ENCODE results near the gene MYBPC1. TPM values are rescaled to one million over a fixed set of nuclear protein-coding genes. Genes with fewer than 3 reads are reported as not detected.

MYBPC1 gene
- total and polyA plus RNA-seq, 9 of the 15 experiments (the other 6 are each of a cell fraction or from before 2014, with no cell fraction given), result not detected

DNA sequence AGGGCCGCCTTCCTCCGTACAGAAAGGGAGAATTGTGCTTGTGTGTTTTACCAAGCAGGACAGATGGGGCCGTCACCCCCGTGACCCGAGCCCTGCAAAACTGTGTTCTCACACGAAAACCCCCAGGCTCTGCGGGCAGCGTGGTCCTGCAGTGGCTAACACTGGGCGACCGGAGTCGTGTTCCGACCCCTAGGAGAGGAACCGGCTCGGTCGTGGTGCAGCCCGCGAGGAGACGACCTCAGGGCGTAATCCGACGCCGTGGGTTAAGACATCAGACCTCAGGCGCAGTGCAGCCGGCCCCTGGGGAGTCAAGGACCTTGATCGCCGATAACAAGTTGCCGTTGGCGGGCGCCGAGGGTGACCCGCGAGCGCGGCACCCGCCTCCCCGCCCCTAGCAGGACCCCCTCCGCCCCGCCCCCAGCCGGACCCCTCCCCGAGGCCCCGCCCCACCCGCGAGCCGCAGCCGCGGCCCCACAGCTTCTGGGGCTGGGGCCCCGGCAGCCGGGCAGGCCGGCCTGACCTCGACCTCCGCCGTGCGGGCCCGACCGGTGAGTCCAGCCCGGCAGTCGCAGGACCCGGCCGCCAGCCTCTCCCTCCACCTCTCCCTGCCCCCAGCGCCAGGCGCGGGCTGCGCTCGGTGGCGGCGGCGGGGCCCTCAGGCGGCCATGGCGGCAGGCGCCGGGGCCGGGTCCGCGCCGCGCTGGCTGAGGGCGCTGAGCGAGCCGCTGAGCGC is 102.6 kb downstream of the MYBPC1 start, which contains the start of gene CHPT1:
CHPT1 (plus strand) TSS at position 444 of the 733 bp plus-strand sequence; CDS start at position 666, 222 bp downstream.
- under 1% methylated on average over 62 of the region's 80 CpGs for WGBS (ENCODE audit: insufficient coverage, low coverage, missing lambda C conversion rate)
- peak within 1 kb of the TSS; percentile 93 for H3K4me2 ChIP-seq (ENCODE audit: insufficient read depth, low read length)
- peaks cover 11 to 29% of the 10 kb centered on the region in 2 experiments for H3K4me1 ChIP-seq (replicated peaks in 1 of 2; ENCODE audit: control insufficient read depth in 2 of 2, insufficient read depth in 2 of 2, low read length in 2 of 2)
- POLR2A ChIA-PET, result interaction anchor here (2.1 kb wide), 1 partner anchor 11 kb away, joined by 6 read pairs; no protein-coding TSS in a partner anchor
- H3K9me1 ChIP-seq (ENCODE audit: control insufficient read depth, insufficient read depth, low read length), result no peaks in the 10 kb centered on the region
- peak within 1 kb of the TSS; percentile 94 for H2AFZ ChIP-seq (ENCODE audit: low read depth, low read length)
- no peaks in the 10 kb centered on the region; the same call in 1 of the 2 replicates for H4K20me1 ChIP-seq (replicated peaks; ENCODE audit: control insufficient read depth, insufficient read depth, low read length)
- peaks cover 10% of the 10 kb centered on the region; the same call in 1 of the 3 replicates for H3K36me3 ChIP-seq (ENCODE audit: control insufficient read depth, insufficient read depth, low read length)
- CTCF ChIA-PET (ENCODE audit: low intra/inter-chr PET ratio), result no interaction called here
- peak within 1 kb of the TSS; percentile 93 to 99 for H3K9ac ChIP-seq (ENCODE audit: insufficient read depth in 1 of 2, low read depth in 2 of 2, low read length in 2 of 2)
- peak; percentile 81 for ATAC-seq
- intact Hi-C loops (cut with micrococcal nuclease), result loop anchor here (2.0 to 5.0 kb wide), 2 partner anchors 27 to 1425 kb away; no protein-coding TSS in a partner anchor
- H3K27ac ChIP-seq (ENCODE audit: extremely low read depth, low read depth, low read length), result peak within 1 kb of the TSS; percentile 96
- H3K27me3 ChIP-seq (ENCODE audit: control insufficient read depth in 2 of 2, insufficient read depth in 2 of 2, low read length in 2 of 2), result no peaks in the 10 kb centered on the region
- H3K4me3 ChIP-seq, result peak within 1 kb of the TSS; percentile 87
- BruUV-seq (replicated peaks), result no TSS peak
- no peak for FAIRE-seq
- H3K79me2 ChIP-seq (ENCODE audit: control insufficient read depth, insufficient read depth, low read length), result peaks cover 52% of the 10 kb centered on the region
- DNase-seq (ENCODE audit: extremely low read depth in 1 of 4, low spot score in 3 of 4), result peak; percentile 93 to 96 (median 95)
- in situ Hi-C loops (cut with MboI), result no loop called here
- peaks cover 7% of the 10 kb centered on the region for H3K9me3 ChIP-seq (replicated peaks; ENCODE audit: control insufficient read depth, insufficient read depth, low read depth, low read length)
- TF ChIP-seq ZBTB8A (IDR thresholded peaks at IDR 0.05; ENCODE audit: partially characterized antibody) (no peak), TAF9B (IDR thresholded peaks at IDR 0.05; ENCODE audit: partially characterized antibody) (no peak), SUPT5H (IDR thresholded peaks at IDR 0.05) (peak; percentile 60; the same call in 1 of the 2 replicates), SMAD4 (CRISPR knock-in tag; conservative IDR thresholded peaks at IDR 0.05) (0 out of 2 replicates have a peak, but pooled peaks have one; percentile 44), PCBP1 (IDR thresholded peaks at IDR 0.05; ENCODE audit: low read depth, low read length, poor library complexity, severe bottlenecking) (peak; percentile 11), BCL6 (CRISPR knock-in tag; IDR thresholded peaks at IDR 0.05) (no peak), CTCFL (IDR thresholded peaks at IDR 0.05; ENCODE audit: borderline replicate concordance, insufficient read depth, low read depth, low read length, poor library complexity, severe bottlenecking) (no peak), THAP12 (CRISPR knock-in tag; IDR thresholded peaks at IDR 0.05) (0 out of 2 replicates have a peak, but pooled peaks have one; percentile 51), ZMIZ1 (IDR thresholded peaks at IDR 0.05; ENCODE audit: low read depth in 2 of 2, low read length in 2 of 2) (no peak)
- TF ChIP-seq, protein P1, sequence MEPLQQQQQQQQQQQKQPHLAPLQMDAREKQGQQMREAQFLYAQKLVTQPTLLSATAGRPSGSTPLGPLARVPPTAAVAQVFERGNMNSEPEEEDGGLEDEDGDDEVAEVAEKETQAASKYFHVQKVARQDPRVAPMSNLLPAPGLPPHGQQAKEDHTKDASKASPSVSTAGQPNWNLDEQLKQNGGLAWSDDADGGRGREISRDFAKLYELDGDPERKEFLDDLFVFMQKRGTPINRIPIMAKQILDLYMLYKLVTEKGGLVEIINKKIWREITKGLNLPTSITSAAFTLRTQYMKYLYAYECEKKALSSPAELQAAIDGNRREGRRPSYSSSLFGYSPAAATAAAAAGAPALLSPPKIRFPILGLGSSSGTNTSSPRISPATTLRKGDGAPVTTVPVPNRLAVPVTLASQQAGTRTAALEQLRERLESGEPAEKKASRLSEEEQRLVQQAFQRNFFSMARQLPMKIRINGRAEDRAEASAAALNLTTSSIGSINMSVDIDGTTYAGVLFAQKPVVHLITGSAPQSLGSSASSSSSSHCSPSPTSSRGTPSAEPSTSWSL (CRISPR knock-in tag; IDR thresholded peaks at IDR 0.05; ENCODE audit: borderline replicate concordance), result 0 out of 2 replicates have a peak, but pooled peaks have one; percentile 68

Data from K562 (cell line).